ENCODE results near the gene NDRG3.

NDRG3 gene

DNA sequence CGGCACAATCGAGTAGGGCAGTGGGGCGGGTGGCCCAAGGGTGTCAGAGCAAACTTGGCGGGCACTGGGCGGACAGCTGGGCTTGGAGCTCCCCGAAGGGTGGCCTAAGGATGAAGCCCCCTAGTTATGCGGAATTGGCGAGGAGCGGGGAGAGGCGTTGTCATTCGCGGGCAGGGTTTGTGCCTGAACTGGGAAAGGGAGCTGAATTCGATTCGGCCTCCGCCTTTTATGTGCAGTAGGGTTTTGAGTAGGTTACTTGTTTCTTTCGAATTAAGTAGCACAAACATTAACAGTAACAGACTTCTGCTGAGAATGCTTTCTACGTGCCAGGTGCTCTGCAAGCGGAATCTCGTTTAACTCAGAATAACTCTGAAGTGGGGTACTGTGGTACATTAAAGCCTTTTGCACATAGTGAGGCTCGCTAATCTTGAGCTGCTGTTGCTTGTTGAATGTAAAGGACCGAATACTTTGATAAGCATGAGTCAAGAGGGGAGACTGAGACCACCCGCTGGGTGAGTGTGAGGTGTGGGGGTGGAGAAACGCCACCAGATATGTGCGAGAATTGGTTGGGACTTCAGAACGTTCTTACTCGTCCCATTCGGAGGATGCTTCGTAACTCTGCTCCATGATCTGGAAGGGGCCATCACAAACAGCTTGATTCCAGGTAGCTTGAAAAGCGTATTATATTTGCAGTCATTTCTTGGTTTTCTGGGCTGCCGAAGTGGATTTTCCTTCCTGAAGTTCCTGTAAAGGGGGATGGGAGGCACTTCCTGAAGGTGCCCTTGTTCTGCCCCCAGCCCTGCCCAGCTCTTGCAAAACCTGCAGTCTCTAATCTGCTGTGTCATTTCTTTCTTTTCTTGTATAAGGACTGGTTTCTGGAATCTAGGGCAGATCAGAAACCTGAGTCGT, 139.5 kb downstream of the NDRG3 start:
- DNase-seq (ENCODE audit: low spot score), result peak; percentile 21

DNA sequence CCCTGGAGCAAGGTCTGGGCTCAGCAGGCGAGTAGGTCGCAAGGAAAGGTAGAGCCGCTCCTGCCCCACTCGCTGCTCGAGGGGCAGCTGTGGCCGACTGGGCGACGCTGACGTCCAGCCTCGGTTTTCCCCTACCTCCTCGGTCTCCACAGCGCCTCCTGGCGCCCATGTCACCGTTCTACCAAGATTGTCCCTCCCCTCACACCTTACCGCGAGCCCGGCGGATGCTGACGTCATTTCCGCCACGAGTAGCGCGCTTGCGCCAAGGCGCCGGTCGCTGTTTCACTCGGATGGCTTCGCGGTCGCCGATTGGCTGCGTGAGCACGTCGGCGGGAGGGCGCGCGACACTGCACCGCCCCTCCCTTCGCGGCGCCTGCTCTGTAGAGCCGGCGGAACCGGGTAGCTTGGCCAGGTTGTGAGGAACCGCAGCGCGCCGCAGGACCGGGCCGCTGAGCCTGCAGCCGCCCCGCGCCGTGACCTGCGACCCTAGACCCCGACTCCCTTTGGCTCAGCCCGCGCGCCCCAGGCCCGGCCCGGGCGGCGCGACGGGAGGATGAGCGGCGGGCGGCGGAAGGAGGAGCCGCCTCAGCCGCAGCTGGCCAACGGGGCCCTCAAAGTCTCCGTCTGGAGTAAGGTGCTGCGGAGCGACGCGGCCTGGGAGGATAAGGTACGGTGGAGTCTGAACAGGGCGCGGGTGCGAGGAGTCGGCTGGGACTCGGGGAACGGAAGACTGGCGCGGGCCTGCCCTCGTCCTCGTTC, 140.3 kb downstream of the NDRG3 start, which contains the start of gene RAB5IF:
RAB5IF (plus strand) TSS at position 381 of the 759 bp plus-strand sequence; CDS start at position 554, 173 bp downstream.
- DNase-seq (ENCODE audit: low spot score), result peak; percentile 99

GRCh38 chr20:36604952-36605398, 140.9 kb downstream of the NDRG3 start:
- no peak for DNase-seq (ENCODE audit: low spot score)
